HT1080 (cell line): ENCODE results near the gene PRLHR. TPM values are rescaled to one million over a fixed set of nuclear protein-coding genes. Genes with fewer than 3 reads are reported as not detected.

Experiments used
- DNase-seq: peaks from one replicate; pipeline ENCODE4 v3.0.0-alpha.2; 2015; ENCODE audit warnings: low read depth
- total RNA-seq: library from RNA; depleted of rRNA; stranded (reverse); fragments of >200 nt; shearing (Covaris generic); gene quantifications from 2 replicates; pipeline ENCODE4 v1.2.3, GENCODE V29; 2014; rRNA removed

The PRLHR gene
- total RNA-seq, 1 experiment from 2014 or later = not detected

DNA sequence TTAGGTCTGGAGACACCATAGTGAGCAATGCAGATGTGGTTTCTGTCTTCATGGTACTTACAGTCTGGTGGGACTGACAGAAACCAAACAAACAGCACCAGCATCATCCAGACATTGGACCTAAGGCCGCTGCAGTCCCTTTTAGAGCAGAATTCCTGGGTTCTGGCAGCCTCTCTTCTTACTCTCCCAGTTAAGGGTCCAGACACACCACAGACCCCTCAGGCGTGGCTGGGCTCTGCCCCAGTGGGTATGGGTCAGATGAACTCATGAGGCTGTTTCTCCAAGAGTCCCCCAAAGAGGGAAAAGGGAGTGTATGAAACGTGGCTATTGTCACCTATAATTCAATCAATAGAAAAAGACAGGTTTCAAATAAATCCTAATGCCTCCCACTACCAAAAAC lies 31.3 kb downstream of the PRLHR start:
- DNase-seq = no peak

DNA sequence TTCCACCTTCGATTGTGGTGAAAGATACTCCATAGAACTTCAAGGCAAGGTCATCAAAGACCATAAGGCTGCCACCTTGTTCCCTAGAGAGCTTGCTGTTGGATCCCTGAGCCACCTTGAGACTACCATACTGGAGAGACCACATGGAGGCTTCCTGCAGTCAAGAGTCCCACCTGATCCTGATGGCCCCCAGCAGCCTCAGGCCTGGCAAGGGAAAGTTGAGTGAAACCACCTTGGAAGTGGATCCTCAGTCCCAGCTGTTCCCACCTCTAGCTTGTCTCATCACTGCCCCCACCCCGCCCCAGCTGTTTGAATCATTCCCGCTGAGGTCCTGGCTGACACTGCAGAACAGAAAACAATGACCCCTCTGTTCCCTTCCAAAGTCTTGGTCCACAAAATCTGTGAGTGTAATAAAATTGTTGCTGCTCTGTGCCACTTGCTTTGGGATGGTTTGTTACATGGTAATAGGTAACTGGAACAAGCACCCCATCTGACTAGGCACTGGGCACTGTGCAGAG lies 32.0 kb downstream of the PRLHR start:
- DNase-seq = no peak

DNA sequence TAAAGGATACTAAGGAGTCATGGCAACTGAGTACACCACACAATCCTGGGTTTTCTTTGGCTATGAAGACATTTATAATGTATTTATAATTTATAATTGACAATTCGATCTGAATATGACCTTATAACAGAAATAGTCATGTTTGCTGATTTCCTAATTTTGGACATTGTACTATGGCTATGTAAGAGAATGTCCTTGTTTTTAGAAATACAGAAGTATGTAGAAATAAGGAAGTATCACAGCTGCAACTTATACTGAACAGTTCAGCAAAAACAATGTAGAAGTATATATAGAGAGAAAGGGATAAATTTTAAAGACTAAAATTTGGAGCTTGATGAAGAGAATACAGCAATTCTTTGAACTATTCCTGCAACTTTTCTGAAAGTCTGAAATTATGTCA lies 32.6 kb downstream of the PRLHR start:
- DNase-seq = no peak

DNA sequence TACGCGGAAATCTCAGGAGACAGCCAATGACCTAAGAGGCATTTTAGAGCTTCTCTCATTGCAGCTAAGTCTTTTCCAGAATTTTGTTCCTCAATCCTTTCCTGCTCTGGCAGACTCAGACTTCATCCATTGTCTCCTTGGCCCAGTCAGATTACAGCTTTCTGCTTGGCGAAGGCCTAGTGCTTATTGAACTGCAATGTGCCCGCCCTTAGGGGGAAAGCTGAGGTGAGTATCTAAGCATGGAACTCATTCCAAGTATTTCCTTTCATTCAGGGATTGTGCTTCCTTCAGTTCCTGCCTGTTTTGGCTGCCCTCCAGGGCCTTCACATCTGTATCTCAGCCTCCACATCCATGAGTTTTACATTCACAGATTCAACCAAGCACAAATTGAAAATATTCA lies 37.5 kb downstream of the PRLHR start:
- DNase-seq = no peak

DNA sequence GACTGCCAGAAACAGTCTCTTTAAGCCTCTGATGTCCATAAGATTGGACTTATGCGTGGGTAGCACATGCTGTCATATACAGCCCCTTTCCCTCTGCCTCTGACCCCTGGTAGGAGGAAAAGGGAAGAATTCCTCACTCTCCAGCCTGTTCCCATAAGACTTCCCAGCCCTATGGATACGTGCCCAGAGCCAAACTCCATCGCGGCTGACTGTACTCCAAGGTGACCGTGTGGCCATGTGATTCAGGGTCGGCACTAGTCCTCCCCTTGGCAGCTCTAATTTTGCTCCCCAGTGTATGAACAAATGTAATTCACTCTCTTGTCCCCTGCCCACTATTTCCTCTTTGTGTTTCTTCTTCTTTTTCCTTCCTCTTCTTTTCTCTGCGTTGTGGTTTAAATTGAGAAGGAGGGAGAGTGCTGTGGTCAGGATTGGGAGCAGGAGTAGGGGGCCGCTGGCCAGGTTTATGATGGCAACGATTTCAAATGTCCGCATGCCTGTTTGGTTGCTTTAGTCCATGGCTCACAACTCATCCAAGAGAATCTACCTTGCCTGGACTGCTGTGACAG lies 43.8 kb downstream of the PRLHR start:
- DNase-seq = no peak

DNA sequence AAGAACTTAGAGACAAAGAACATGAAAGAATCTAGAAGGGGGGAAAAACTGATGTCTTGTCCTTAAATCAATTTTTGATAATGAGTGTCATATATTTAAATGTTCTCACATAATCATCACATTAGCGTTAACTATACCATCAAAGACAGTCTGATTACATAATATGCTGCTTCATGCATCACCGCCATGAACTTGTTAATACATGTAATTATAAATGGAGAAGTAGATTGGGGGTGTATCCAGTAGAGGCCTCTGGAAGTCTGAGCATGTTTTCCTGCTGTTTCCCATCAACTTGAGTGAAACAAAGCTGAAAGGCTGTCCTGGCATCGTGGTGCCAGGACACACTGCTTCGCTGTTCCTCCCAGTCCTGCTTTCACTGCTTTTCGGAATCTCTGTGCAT lies 48.2 kb downstream of the PRLHR start:
- DNase-seq = no peak

DNA sequence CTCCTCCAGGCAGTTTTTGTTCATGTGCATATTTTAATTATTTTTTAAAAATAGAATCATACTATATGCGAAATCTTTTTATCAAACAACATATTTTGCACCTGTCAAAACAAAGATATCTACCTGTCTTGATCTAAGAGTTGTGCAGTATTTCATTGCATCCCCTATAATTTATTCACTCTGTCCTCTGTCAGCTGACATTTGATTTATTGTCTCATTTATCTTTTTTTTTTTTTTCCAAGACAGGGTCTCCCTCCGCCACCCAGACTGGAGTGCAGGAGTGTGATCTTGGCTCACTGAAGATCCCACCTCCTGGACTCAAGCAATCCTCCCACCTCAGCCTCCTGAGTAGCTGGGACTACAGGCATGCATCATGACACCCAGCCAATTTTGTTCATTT lies 49.0 kb downstream of the PRLHR start:
- no peak for DNase-seq

DNA sequence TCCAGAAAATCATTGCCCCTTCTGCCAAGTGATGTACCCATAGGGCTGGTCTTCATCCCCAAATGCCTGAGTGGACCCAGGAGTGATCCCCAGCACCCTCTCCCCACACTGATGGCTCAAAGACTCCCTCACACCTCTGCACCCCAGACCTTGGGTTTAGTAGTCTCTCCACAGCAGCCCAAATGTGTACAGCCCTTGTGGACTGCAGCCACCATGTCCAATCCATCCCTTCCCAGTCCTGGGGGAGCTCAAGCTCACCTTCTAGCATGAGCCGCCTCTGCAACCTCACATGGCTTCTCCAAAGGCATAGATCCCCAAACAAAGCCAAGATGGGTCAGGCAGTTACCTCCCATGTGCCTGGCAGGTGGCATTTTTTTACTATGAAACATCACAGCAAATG lies 50.1 kb downstream of the PRLHR start:
- no peak for DNase-seq

DNA sequence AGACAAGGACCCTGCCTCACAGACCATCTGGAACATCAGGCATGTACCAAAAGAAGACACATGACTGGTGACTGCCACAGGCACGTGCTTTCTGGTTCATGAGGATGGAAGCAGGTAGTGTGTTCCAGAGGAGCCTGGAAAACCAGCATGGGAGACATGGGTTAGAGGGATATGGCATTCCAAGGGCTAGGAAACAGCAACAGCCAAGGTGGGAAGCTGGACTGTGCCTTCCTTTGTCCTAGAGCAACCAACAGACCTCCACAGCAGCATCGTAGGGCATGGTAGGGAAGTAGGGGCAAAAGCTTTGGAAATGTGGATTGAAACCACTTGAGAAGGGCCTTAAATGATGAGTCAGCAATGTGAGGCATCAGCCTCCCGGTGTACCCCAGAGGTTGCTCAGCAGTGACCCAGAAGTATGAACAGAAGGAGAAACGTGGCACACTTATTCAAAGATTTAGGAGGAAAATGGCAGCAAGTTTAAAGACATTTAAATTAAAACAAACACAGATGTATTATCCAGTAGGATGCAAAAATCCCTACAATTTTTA lies 51.0 kb downstream of the PRLHR start:
- DNase-seq = no peak

DNA sequence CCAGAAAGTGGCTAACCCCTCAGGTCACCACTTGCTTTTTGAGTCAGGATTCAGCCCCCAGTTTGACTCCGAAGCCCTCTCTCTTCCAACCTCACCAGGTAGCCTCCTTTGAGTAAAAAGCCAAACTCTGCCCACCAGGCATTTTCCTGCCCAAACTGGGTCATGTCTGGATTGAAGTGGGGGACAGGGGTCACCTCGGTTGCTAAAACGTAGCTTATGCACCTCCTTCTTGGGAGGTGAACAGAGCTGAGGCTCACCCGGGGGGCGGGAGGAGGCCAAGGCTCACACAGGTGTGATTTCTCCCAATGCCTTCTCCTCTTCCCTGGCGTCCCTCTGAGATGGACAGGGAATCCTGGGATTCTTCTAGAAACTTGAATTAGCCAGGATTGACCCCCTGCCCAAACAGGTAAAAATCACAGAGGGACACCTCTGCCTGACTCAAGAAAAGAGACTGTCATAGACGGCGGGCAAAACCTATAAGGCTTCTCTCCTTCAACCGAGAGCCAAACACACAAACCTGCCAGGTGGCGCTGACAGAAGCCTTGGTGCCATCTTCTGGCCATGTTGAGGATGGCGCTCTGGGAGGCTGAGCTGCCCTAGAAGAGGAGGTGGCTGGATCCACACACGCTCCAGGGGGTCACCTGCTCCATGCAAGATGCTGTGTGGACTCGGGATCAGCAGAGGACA lies 51.6 kb downstream of the PRLHR start:
- DNase-seq = peak; percentile 56

DNA sequence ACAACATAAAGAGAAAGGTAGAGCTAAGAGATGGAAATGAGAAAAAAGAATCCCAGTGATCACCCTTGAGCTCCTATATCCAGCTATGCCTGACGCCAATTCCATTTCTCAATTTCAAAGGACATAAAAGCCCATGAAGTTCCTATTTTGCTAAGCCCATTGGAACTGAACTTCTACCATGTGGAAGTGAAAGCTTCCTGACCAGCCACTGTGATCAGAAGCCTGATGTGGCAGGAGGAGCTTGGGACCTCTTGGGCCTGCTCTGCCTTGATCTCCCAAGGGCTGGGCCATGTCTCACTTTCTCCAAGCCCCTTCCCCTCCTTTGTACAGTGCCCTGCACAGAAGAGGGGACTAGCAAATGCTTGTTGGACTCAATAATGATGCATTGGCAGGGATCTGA lies 52.7 kb downstream of the PRLHR start:
- no peak for DNase-seq

DNA sequence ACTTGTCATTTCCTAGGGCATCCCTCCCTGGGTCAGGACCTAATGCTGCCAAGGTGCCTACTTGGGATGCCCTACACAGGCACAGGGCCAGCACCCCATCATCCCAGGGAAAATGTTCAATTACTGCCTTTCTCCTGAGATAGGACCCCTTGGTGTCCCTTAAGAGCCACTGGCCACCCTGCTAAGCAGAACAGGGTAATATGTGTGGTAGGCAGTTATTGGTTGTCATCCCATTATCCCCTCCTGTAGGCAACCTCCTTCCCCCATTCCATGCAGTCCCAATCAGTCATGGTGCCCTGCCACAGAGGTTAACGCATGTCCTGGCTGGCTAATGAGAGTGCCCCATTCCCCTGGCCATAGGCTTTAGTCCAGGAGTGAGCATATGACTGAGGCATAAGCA lies 53.2 kb downstream of the PRLHR start:
- DNase-seq = no peak

DNA sequence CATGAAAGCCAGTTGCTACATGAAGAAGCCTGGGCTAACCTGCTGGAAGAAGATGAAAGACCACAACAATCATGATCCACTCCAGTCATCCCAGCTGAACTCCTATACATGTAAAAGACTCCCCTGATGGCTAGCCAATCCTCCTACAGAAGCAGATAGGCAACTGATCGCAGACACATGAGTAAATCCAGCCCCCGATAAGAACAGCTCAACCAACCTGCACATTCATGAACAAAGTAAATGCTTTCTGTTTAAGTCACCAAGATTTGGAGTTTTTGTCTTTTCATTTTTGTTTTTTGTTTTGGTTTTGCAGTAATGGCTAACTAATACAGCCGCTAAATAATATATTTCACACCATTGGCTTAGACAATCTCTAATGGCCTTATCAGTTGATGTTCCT lies 53.7 kb downstream of the PRLHR start:
- no peak for DNase-seq

Other genes starting within 250 kb of the PRLHR start
- 32.8 and 36.2 TPM in 2 replicates for gene CACUL1, start 159.3 kb upstream of the PRLHR start, total RNA-seq